ENCODE results near the gene TMX1.
A peak's percentile ranks its signal among the peaks of the same experiment; 100 is the strongest.
"Not testable (repeated sequence)": the region's sequence is repeated elsewhere in the genome, so short reads cannot be mapped to it uniquely, and the experiment has no call there.

The TMX1 gene

DNA sequence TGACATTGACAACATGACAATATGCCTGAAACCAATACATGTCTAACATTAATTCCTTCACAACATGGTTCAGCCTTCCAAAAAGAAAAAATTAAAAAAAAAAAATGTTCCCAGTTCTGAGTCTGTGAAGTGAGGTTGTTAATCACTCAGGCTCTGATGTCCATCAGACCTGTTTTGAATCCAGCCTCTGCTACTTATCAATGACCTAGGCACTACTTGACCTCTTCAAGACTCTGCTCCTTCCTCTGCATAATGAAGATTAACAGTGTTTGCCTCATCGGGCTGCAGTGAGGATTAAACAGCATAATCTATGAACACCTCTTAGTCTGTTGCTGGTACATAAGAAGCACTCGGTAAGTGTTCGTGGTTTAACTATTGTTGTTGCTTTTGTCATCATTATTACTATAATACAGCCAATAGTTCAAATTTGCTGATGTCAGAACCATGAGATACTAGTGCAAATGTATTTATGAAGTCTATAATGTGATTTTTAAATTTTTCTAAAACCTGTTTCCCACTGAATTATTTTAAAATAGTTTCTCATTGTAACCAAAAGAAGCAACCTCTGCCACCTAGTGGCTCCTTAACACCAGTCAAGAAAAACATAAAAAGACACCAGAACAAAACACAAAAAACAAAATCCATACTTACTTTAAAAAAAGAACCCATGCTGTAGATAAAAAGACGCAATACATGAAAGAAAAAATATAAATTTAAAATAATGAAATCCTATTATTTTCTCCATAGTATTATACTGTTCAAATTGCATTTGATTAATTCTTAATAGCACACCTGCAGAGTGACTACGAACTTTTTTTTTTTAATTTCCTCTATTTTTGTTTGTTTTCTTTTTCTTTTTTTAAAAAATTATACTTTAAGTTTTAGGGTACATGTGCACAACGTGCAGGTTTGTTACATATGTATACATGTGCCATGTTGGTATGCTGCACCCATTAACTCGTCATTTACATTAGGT is 20.3 kb upstream of the TMX1 start:
- TF ChIP-seq, protein P1, sequence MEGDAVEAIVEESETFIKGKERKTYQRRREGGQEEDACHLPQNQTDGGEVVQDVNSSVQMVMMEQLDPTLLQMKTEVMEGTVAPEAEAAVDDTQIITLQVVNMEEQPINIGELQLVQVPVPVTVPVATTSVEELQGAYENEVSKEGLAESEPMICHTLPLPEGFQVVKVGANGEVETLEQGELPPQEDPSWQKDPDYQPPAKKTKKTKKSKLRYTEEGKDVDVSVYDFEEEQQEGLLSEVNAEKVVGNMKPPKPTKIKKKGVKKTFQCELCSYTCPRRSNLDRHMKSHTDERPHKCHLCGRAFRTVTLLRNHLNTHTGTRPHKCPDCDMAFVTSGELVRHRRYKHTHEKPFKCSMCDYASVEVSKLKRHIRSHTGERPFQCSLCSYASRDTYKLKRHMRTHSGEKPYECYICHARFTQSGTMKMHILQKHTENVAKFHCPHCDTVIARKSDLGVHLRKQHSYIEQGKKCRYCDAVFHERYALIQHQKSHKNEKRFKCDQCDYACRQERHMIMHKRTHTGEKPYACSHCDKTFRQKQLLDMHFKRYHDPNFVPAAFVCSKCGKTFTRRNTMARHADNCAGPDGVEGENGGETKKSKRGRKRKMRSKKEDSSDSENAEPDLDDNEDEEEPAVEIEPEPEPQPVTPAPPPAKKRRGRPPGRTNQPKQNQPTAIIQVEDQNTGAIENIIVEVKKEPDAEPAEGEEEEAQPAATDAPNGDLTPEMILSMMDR (IDR thresholded peaks at IDR 0.05; ENCODE audit: low read length, missing control alignments) = peak; percentile 70
- no peak overlapping the region for H3K4me3 ChIP-seq (replicated peaks; ENCODE audit: low read depth, low read length)
- peak; percentile 66 for DNase-seq (ENCODE audit: low read depth)

DNA sequence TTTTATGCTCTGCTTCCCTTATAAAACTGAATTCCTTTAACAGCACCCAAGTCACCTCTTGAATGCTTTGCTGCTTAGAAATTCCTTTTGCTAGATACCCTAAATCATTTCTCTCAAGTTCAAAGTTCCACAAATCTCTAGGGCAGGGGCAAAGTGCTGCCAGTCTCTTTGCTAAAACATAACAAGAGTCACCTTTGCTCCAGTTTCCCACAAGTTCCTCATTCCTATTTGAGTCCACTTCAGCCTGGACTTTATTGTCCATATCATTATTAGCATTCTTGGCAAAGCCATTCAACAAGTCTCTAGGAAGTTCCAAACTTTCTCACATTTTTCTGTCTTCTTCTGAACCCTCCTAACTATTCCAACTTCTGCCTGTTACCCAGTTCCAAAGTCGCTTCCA is 16.6 kb upstream of the TMX1 start:
- H3K4me3 ChIP-seq (replicated peaks; ENCODE audit: low read depth, low read length); DNase-seq (ENCODE audit: low read depth): not testable (repeated sequence)

DNA sequence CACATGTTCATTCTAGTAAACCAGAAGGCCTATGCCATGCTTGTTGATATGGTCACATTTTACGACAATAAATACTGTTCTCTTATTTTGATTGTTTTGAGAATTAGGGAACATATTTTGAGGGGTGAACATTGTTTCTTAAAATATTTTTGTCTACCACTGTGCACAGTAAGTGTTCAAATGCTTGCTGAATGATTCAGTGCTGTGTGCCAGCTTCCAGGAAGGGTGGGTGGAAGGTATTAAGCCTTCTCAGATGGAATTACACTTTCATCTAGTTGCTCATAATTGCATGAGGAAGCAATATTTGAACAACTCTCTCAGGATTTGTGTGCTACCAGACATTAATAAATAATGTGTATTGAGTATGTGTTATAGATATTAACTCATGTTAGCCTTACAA is 15.5 kb upstream of the TMX1 start:
- DNase-seq (ENCODE audit: low read depth) = no peak
- TF ChIP-seq, protein P1 (IDR thresholded peaks at IDR 0.05; ENCODE audit: low read length, missing control alignments) = no peak
- H3K4me3 ChIP-seq (replicated peaks; ENCODE audit: low read depth, low read length) = no peak overlapping the region

DNA sequence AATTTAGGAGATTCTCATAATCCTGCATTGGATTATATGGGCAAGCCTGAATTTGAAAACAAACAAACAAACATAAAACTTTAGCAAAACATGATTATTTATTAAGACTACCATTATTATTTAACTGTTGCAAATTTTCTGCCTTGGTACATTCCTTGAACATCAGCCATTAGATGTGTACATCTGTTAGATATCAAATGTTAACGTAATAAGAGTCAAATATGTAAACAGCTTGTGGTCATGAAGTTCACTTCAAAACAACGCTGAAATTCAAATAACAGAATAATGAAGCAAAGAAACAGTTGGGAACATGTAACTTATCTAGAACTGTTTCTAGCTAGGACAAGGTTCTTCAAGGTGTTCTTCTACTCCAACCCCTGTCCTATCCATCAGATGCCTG is 14.3 kb upstream of the TMX1 start:
- TF ChIP-seq, protein P1 (IDR thresholded peaks at IDR 0.05; ENCODE audit: low read length, missing control alignments) = no peak
- no peak overlapping the region for H3K4me3 ChIP-seq (replicated peaks; ENCODE audit: low read depth, low read length)
- no peak for DNase-seq (ENCODE audit: low read depth)

DNA sequence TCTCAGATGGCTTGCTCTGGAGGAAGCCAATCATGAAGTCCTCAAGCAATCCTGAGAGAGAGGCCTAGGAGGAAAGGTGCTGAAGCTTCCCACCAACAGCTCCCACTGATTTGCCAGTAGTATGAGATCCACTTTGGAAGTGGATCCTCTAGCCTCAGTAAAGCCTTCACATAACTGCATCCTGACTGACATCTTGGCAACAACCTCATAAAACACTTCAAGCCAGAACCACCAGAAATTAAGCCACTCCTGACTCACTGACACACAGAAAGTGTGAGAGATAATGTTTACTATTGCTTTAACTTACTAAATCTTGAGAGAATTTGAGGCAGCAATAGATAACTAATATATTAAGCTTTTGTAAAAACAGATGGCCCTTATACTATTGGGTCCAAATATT is 11.7 kb upstream of the TMX1 start:
- no peak overlapping the region for H3K4me3 ChIP-seq (replicated peaks; ENCODE audit: low read depth, low read length)
- TF ChIP-seq, protein P1 (IDR thresholded peaks at IDR 0.05; ENCODE audit: low read length, missing control alignments) = no peak
- DNase-seq (ENCODE audit: low read depth) = no peak

DNA sequence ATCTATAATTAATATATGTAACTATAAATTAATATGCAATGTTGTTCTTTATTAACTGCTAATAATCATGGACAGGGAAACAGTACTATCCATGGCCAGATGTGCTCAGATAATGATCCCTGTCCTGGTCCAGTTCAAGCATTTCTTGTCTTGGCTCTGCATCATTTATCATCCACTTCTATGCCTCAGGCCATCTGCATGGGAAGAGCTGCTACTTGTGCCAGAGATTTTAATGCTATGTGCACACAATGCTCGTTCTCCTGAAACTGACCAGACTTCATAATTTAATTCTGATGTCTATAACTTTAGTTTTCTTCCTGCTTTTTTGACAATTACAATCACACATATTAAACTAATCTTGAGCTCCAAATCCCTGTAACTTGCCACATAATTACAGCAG is 11.2 kb upstream of the TMX1 start:
- DNase-seq (ENCODE audit: low read depth) = no peak
- TF ChIP-seq, protein P1 (IDR thresholded peaks at IDR 0.05; ENCODE audit: low read length, missing control alignments) = no peak
- no peak overlapping the region for H3K4me3 ChIP-seq (replicated peaks; ENCODE audit: low read depth, low read length)

DNA sequence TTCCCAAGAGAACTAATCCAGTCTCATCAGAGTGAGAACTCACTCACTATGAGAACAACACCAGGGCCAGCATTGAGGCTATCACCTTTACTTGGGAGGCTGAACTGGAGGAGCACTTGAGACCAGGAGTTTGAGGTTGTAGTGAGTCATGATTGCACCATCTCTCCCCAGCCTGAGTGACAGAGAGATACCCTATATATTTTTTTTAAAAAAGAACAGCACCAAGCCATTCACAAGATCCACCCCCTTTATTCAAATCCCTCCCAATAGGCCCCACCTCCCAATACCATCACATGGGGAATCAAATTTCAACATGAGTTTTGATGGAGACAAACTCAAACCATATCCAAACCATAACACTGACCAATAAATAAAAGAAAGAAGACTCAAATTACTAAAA is 3.7 kb upstream of the TMX1 start:
- TF ChIP-seq, protein P1 (IDR thresholded peaks at IDR 0.05; ENCODE audit: low read length, missing control alignments) = no peak
- peak; percentile 39 for DNase-seq (ENCODE audit: low read depth)
- H3K4me3 ChIP-seq (replicated peaks; ENCODE audit: low read depth, low read length) = no peak overlapping the region

All from fibroblast of pulmonary artery (primary cell).